Uterus (tissue), 4 donors: ENCODE results near the gene HTR1B. TPM values are rescaled to one million over a fixed set of nuclear protein-coding genes. Genes with fewer than 3 reads are reported as not detected.

Experiments
- DNase-seq, 2 donors: peaks; one replicate each; pipeline ENCODE4 v3.0.0-alpha.2; 2019 to 2020
- H3K27ac ChIP-seq, 2 donors: fragments of 200-600 bp; sonication (generic); 1 replicate in 1 of 2; 2 replicates in 1 of 2; pipeline ENCODE4 v1.5.1; 2016 to 2018
- H3K27me3 ChIP-seq, 2 donors: fragments of 200-600 bp; sonication (generic); one replicate each; pipeline ENCODE4 v1.5.1; 2018 to 2019; ENCODE audit warnings: control low read depth in 1 of 2
- H3K36me3 ChIP-seq, 2 donors: fragments of 200-600 bp; sonication (generic); one replicate each; pipeline ENCODE4 v1.5.1; 2019; ENCODE audit warnings: control low read depth in 1 of 2
- H3K4me1 ChIP-seq, 2 donors: fragments of 200-600 bp; sonication (generic); one replicate each; pipeline ENCODE4 v1.5.1; 2018 to 2019; ENCODE audit warnings: control low read depth in 1 of 2
- H3K4me3 ChIP-seq, 2 donors: fragments of 200-600 bp; sonication (generic); 1 replicate in 1 of 2; 2 replicates in 1 of 2; pipeline ENCODE4 v1.5.1; 2018 to 2019; ENCODE audit warnings: mild to moderate bottlenecking in 1 of 2
- H3K9me3 ChIP-seq, 2 donors: fragments of 200-600 bp; sonication (generic); one replicate each; pipeline ENCODE4 v1.5.1; 2019; ENCODE audit warnings: control low read depth in 1 of 2
- CTCF ChIP-seq, 4 experiments: fragments of 200-600 bp in 2 of 4; fragments of 450-650 bp in 2 of 4; sonication (generic) in 2 of 4; IDR thresholded peaks; one replicate each; pipeline ENCODE4 v1.5.1; 2016 to 2019; ENCODE audit warnings: antibody characterized with exemption in 4 of 4, mild to moderate bottlenecking in 2 of 4, moderate library complexity in 1 of 4
- POLR2A ChIP-seq, 2 donors: fragments of 450-650 bp; IDR thresholded peaks; one replicate each; pipeline ENCODE4 v1.6.1; 2016; ENCODE audit warnings: antibody characterized with exemption in 2 of 2, mild to moderate bottlenecking in 1 of 2, moderate library complexity in 1 of 2
- intact Hi-C: fragments of 100-400 bp; cut with DNase I; formaldehyde crosslinking; loops from one replicate; pipeline ENCODE4 v1.15.1; 2023; ENCODE audit warnings: low total_unique reads
- total RNA-seq, 4 donors: library from RNA; depleted of rRNA in 3 of 4; stranded (reverse); fragments of >200 nt in 3 of 4; gene quantifications; one replicate each; pipeline versions ENCODE4 v1.1.0 to v1.2.4, GENCODE V29; 2014 to 2023
- donor health status: DM: yes; HTN: yes; CAD: no.

The HTR1B gene
- total RNA-seq, 4 donors from 2014 or later, result 0.55 to 1.1 TPM; not detected in 2

- no peak for TF ChIP-seq POLR2A (IDR thresholded peaks at IDR 0.05)
- no peak for TF ChIP-seq CTCF (IDR thresholded peaks at IDR 0.05)
Measured at GRCh38 chr6:77462359-77463307, 658 bp downstream of the HTR1B start.

GRCh38 chr6:77461796-77462195, 1.5 kb downstream of the HTR1B start:
- TF ChIP-seq CTCF (IDR thresholded peaks at IDR 0.05), result no peak
- no peak for TF ChIP-seq POLR2A (IDR thresholded peaks at IDR 0.05)
- Histone ChIP-seq H3K4me1 (no peaks in the 10 kb centered on the region), H3K36me3 (no peaks in the 10 kb centered on the region), H3K4me3 (no peak overlapping the region), H3K27me3 (peaks cover 5 to 7% of the 10 kb centered on the region in 2 donors), H3K9me3 (no peaks in the 10 kb centered on the region), H3K27ac (no peak overlapping the region)
- no peak for DNase-seq
- intact Hi-C loops, result no loop called here

More at GRCh38 chr6:77462359-77463307, 658 bp downstream of the HTR1B start:
- H3K36me3 ChIP-seq, result no peaks in the 10 kb centered on the region
- H3K27me3 ChIP-seq, result peaks cover 5 to 7% of the 10 kb centered on the region in 2 donors
- H3K9me3 ChIP-seq, result no peaks in the 10 kb centered on the region
- H3K27ac ChIP-seq, result no peak overlapping the region
- intact Hi-C loops, result no loop called here
- H3K4me1 ChIP-seq, result no peaks in the 10 kb centered on the region
- no peak for DNase-seq
- H3K4me3 ChIP-seq, result peak overlapping the region; percentile 6 to 20

DNA sequence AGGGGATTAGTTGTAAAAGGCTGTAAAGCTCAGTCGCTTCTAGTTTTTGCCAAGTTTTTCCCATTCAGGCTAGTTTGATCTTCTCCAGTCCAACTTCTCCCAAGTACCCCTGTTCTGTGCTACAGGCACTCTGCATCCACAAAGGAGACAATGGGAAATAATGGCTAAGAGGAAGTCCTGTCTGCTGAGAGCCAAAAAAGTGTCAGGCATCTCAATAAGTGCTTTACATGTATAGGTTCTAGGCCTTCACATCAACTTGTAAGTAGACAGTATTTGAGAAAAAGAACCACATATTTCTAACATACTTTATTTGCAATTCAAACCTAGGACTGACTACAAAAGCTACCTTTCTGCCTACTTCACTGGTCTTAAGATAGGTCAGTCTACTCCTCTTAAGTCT, 4.9 kb downstream of the HTR1B start:
- intact Hi-C loops, result no loop called here
- no peak overlapping the region for H3K27ac ChIP-seq

DNA sequence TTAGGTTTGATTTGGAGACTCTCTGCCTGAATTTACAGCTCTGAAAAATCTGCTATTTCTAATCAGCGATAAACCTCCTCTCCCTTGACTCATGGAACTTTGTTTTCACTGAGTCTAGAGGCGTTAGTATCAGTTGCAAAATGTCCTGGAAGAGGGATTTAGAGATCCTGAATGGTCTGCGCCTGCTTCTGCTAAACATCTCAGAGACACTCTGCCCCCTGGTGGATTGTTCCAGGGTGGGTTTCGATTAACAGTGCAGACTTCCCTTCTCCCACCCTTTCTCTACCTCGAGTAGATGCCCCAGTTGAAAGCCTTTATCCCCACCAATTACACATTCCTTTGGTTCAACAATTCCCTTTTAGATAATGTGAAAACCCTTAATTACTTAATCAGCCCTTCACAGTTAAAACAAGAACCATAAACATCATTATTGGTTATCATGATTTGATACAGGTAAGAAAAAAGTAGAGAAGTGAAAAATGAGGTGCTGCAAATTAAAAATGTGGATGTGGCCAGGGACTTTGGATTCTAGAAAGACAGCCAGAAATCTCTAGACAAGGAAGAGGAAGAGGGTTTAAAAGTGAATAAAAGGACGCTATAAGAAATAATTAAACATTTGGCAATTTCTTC, 5.5 kb downstream of the HTR1B start:
- Histone ChIP-seq H3K36me3 (no peaks in the 10 kb centered on the region), H3K9me3 (no peaks in the 10 kb centered on the region), H3K4me1 (no peaks in the 10 kb centered on the region), H3K27ac (no peak overlapping the region), H3K27me3 (peaks cover 0 to 3% of the 10 kb centered on the region in 2 donors), H3K4me3 (no peak overlapping the region)
- DNase-seq, result peak; percentile 20 to 31
- intact Hi-C loops, result no loop called here
- TF ChIP-seq POLR2A (IDR thresholded peaks at IDR 0.05) (no peak), CTCF (IDR thresholded peaks at IDR 0.05) (peak; percentile 35 to 60 (median 57))

More for the DNA sequence above, 4.9 kb downstream of the HTR1B start:
- TF ChIP-seq POLR2A (IDR thresholded peaks at IDR 0.05) (no peak), CTCF (IDR thresholded peaks at IDR 0.05) (no peak)
- DNase-seq, result no peak
- no peaks in the 10 kb centered on the region for H3K9me3 ChIP-seq
- no peak overlapping the region for H3K4me3 ChIP-seq
- no peaks in the 10 kb centered on the region for H3K36me3 ChIP-seq
- H3K4me1 ChIP-seq, result no peaks in the 10 kb centered on the region
- H3K27me3 ChIP-seq, result peaks cover 4 to 7% of the 10 kb centered on the region in 2 donors
